HepG2 (cell line): ENCODE data around the gene EGLN2. TPM values are rescaled to one million over a fixed set of nuclear protein-coding genes. Genes with fewer than 3 reads are reported as not detected.

Experiments
- ATAC-seq: fragments of 200-7000 bp; cut with Tn5 transposase; 3 replicates; pipeline ENCODE4 v1.9.1; 2020; ENCODE audit warnings: mild to moderate bottlenecking, moderate library complexity
- BruUV-seq: library from RNA; stranded (reverse); fragments of 400-500 nt; replicated peaks from 2 replicates; lab custom pipeline; 2021; lab: Mats Ljungman, UMichigan
- CTCF ChIA-PET: fragments of 300-600 bp; formaldehyde crosslinking; extraction: SDS; loops from one replicate; lab custom pipeline; 2021; ENCODE audit warnings: low total read pairs, inconsistent platforms, low intra/inter-chr PET ratio; lab: Yijun Ruan, JAX
- POLR2A ChIA-PET: fragments of 350-600 bp; sonication (Branson Sonifier 250); formaldehyde crosslinking; loops from one replicate; lab custom pipeline; 2020; ENCODE audit warnings: antibody characterized with exemption, inconsistent platforms; lab: Yijun Ruan, JAX
- DNase-seq: peaks from one replicate; pipeline ENCODE4 v3.0.0-alpha.2; 2015; ENCODE audit warnings: low spot score
- FAIRE-seq: peaks from 3 replicates; lab custom pipeline; 2011; peaks lifted over from hg19 to GRCh38; lab: Jason Lieb, UNC
- H2AFZ ChIP-seq: one replicate; pipeline ENCODE4 v1.6.1; 2011; ENCODE audit warnings: low read length, inconsistent platforms
- H3K27ac ChIP-seq: fragments of 300-600 bp; 3 replicates; pipeline ENCODE4 v1.8.0; 2011; ENCODE audit warnings: mixed run types, mild to moderate bottlenecking, mixed read lengths, low read length, inconsistent platforms; ENCODE audit not compliant: insufficient read depth; ENCODE audit errors: extremely low read length
- H3K27me3 ChIP-seq, 2 experiments: fragments of 200-600 bp in 1 of 2; 2 replicates in 1 of 2; 3 replicates in 1 of 2; pipeline versions ENCODE4 v1.6.0 to v1.8.0; 2011; ENCODE audit warnings: low read length in 2 of 2, mild to moderate bottlenecking in 2 of 2, moderate library complexity in 2 of 2, inconsistent platforms in 1 of 2; ENCODE audit not compliant: insufficient read depth in 2 of 2, control insufficient read depth in 1 of 2
- H3K36me3 ChIP-seq, 2 experiments: fragments of 200-600 bp in 1 of 2; replicated peaks in 1 of 2; 2 replicates in 1 of 2; 3 replicates in 1 of 2; pipeline versions ENCODE4 v1.5.1 to v1.8.0; 2011; ENCODE audit warnings: low read length in 2 of 2, inconsistent platforms in 1 of 2; ENCODE audit not compliant: insufficient read depth in 2 of 2, control insufficient read depth in 1 of 2
- H3K4me1 ChIP-seq: 2 replicates; pipeline ENCODE4 v1.5.1; 2012; ENCODE audit warnings: low read length, inconsistent platforms; ENCODE audit not compliant: insufficient read depth
- H3K4me2 ChIP-seq: 2 replicates; pipeline ENCODE4 v1.6.0; 2011; ENCODE audit warnings: low read depth, low read length, inconsistent platforms
- H3K4me3 ChIP-seq, 3 experiments: fragments of 200-600 bp in 1 of 3; sonication (generic), shearing (Covaris generic) in 1 of 3; replicated peaks in 1 of 3; 2 replicates each; pipeline ENCODE4 v1.5.1; 2011 to 2016; ENCODE audit warnings: low read length in 3 of 3, inconsistent platforms in 2 of 3, low read depth in 2 of 3, mild to moderate bottlenecking in 2 of 3, control low read depth in 1 of 3, mixed read lengths in 1 of 3; ENCODE audit not compliant: insufficient read depth in 1 of 3
- H3K79me2 ChIP-seq: one replicate; pipeline ENCODE4 v1.6.1; 2011; ENCODE audit warnings: low read length, inconsistent platforms; ENCODE audit not compliant: insufficient read depth
- H3K9ac ChIP-seq: 2 replicates; pipeline ENCODE4 v1.6.0; 2011; ENCODE audit warnings: mild to moderate bottlenecking, low read depth, low read length, inconsistent platforms; ENCODE audit not compliant: insufficient read depth
- H3K9me3 ChIP-seq: 2 replicates; pipeline ENCODE4 v1.5.1; 2012; ENCODE audit warnings: mild to moderate bottlenecking, low read length
- H4K20me1 ChIP-seq: 2 replicates; pipeline ENCODE4 v1.6.0; 2011; ENCODE audit warnings: inconsistent platforms, mild to moderate bottlenecking, low read length, moderate library complexity; ENCODE audit not compliant: insufficient read depth
- DR1 ChIP-seq: sonication (generic); formaldehyde crosslinking; IDR thresholded peaks from 2 replicates; pipeline ENCODE4 v1.8.0; 2021; ENCODE audit warnings: mild to moderate bottlenecking, missing genetic modification reagents, inconsistent platforms
- FOXK1 ChIP-seq: sonication (generic); formaldehyde crosslinking; IDR thresholded peaks from 2 replicates; pipeline ENCODE4 v1.4.0; 2020; ENCODE audit warnings: low read depth, missing genetic modification reagents, borderline replicate concordance
- ISX ChIP-seq: sonication (generic); formaldehyde crosslinking; conservative IDR thresholded peaks from 2 replicates; pipeline ENCODE4 v1.5.0; 2020; ENCODE audit warnings: missing genetic modification reagents
- KMT2A ChIP-seq: sonication (generic); formaldehyde crosslinking; IDR thresholded peaks from 2 replicates; pipeline ENCODE4 v1.4.0; 2020; ENCODE audit warnings: missing genetic modification reagents
- KMT2B ChIP-seq: IDR thresholded peaks from 2 replicates; pipeline ENCODE4 v1.6.1; 2016; ENCODE audit warnings: missing genetic modification reagents, missing compliant biosample characterization
- MED13 ChIP-seq: sonication (generic); formaldehyde crosslinking; IDR thresholded peaks from 2 replicates; pipeline ENCODE4 v1.5.0; 2020; ENCODE audit warnings: missing genetic modification reagents
- NCOA2 ChIP-seq: sonication (generic); formaldehyde crosslinking; IDR thresholded peaks from 2 replicates; pipeline ENCODE4 v1.8.0; 2022; ENCODE audit warnings: inconsistent platforms
- PCBP2 ChIP-seq: fragments of 200-400 bp; formaldehyde crosslinking; optimal IDR thresholded peaks from 2 replicates; pipeline ENCODE3; 2018; ENCODE audit warnings: low read length, low read depth; ENCODE audit not compliant: poor library complexity, severe bottlenecking
- POLR2A ChIP-seq, 2 experiments: IDR thresholded peaks; 2 replicates each; pipeline ENCODE4 v1.6.1; 2011; ENCODE audit warnings: low read depth in 2 of 2, low read length in 2 of 2, mild to moderate bottlenecking in 1 of 2, moderate library complexity in 1 of 2; ENCODE audit not compliant: insufficient read depth in 1 of 2
- SMC3 ChIP-seq: IDR thresholded peaks from 2 replicates; pipeline ENCODE4 v1.6.1; 2011; ENCODE audit warnings: low read length, improper control_type of control experiment
- SRF ChIP-seq: IDR thresholded peaks from 2 replicates; pipeline ENCODE4 v1.6.1; 2011; ENCODE audit warnings: mild to moderate bottlenecking, low read depth, low read length, moderate library complexity
- ZFP82 ChIP-seq: sonication (generic); formaldehyde crosslinking; IDR thresholded peaks from 2 replicates; pipeline ENCODE4 v1.5.1; 2020; ENCODE audit warnings: mild to moderate bottlenecking, missing genetic modification reagents, borderline replicate concordance
- ZNF205 ChIP-seq: IDR thresholded peaks from 2 replicates; pipeline ENCODE4 v1.6.1; 2018; ENCODE audit warnings: missing biosample characterization, missing genetic modification reagents
- ZNF225 ChIP-seq: sonication (generic); formaldehyde crosslinking; IDR thresholded peaks from 2 replicates; pipeline ENCODE4 v1.4.0; 2020; ENCODE audit warnings: mild to moderate bottlenecking, missing genetic modification reagents
- ZNF260 ChIP-seq: sonication (generic); formaldehyde crosslinking; IDR thresholded peaks from 2 replicates; pipeline ENCODE4 v1.4.0; 2020; ENCODE audit warnings: missing genetic modification reagents, low read depth, mild to moderate bottlenecking, borderline replicate concordance
- WGBS: methylation state at CpG from one replicate; pipeline ENCODE4 v1.1.6; 2017; ENCODE audit warnings: low lambda C conversion rate; 5-methylcytosine and 5-hydroxymethylcytosine counted together
- in situ Hi-C: cut with HindIII; loops from 2 replicates; pipeline ENCODE4 v1.10.0; 2017; ENCODE audit warnings: low pct_unique_long_range_greater_than_20kb; ENCODE audit not compliant: extremely low pct_ligation_motif_present
- intact Hi-C: fragments of 100-400 bp; cut with micrococcal nuclease; formaldehyde crosslinking; loops from one replicate; pipeline ENCODE4 v1.10.0; 2022; ENCODE audit not compliant: unreplicated experiment
- polyA plus RNA-seq, 8 experiments: library from polyadenylated mRNA; depleted of rRNA in 3 of 8; stranded (reverse) in 7 of 8; unstranded in 1 of 8; fragments of >200 nt; fragmentation: Illumina TruSeq in 4 of 8; extraction: Trizol in 4 of 8; gene quantifications; 2 replicates each; pipeline versions ENCODE4 v1.2.1 to v1.2.3, GENCODE V29; 2011 to 2016; ENCODE audit warnings: low read depth in 4 of 8, missing spikeins in 1 of 8, mixed read lengths in 1 of 8; ENCODE audit not compliant: insufficient read depth in 1 of 8
- total RNA-seq, 5 experiments: library from RNA; depleted of rRNA; stranded (reverse); fragments of >200 nt; fragmentation: Illumina TruSeq; extraction: Trizol; gene quantifications; 2 replicates each; pipeline ENCODE4 v1.2.3, GENCODE V29; 2016; ENCODE audit warnings: low read depth in 1 of 5
- TF ChIP-seq, protein P1 (sequence below): sonication (generic); formaldehyde crosslinking; IDR thresholded peaks from 2 replicates; pipeline ENCODE4 v1.4.0; 2020; ENCODE audit warnings: mild to moderate bottlenecking, missing genetic modification reagents
- TF ChIP-seq, protein P2 (sequence below): sonication (generic); formaldehyde crosslinking; conservative IDR thresholded peaks from 2 replicates; pipeline ENCODE4 v1.4.0; 2020; ENCODE audit warnings: missing genetic modification reagents
- TF ChIP-seq, protein P3 (sequence below), 2 experiments: sonication (generic) in 1 of 2; formaldehyde crosslinking in 1 of 2; IDR thresholded peaks; 2 replicates each; pipeline versions ENCODE4 v1.6.1 to v1.9.0; 2014 to 2022; ENCODE audit warnings: antibody characterized with exemption in 1 of 2, borderline replicate concordance in 1 of 2, inconsistent platforms in 1 of 2, low read depth in 1 of 2, missing genetic modification reagents in 1 of 2

The EGLN2 gene
- total and polyA plus RNA-seq, 2 of the 13 experiments (the other 11 are each of a cell fraction or from before 2014, with no cell fraction given) = 16.5 to 40.8 TPM

GRCh38 chr19:40809358-40810086 lies 10.5 kb downstream of the EGLN2 start:
- BruUV-seq = no TSS peak
- ATAC-seq (no peak), FAIRE-seq (no peak), DNase-seq (no peak)
- intact Hi-C loops = loop anchor here (5.0 kb wide), 2 partner anchors 92 to 147 kb away; partner anchors contain the start of genes COQ8B and ITPKC
- no peak overlapping the region for H3K27ac ChIP-seq
- no peaks in the 10 kb centered on the region for H3K9me3 ChIP-seq
- no peak overlapping the region for H2AFZ ChIP-seq
- WGBS = 98% methylated on average over 22 of the region's 39 CpGs
- H3K36me3 ChIP-seq = peaks cover 12 to 29% of the 10 kb centered on the region in 2 experiments; a peak in 4 of 5 replicates
- POLR2A ChIA-PET = no interaction called here
- CTCF ChIA-PET = no interaction called here
- H3K27me3 ChIP-seq = no peaks in the 10 kb centered on the region; a peak in 1 of 5 replicates
- H4K20me1 ChIP-seq = peaks cover 10% of the 10 kb centered on the region; the same call in 1 of the 2 replicates
- H3K4me3 ChIP-seq = no peak overlapping the region
- in situ Hi-C loops = loop anchor here (5.0 to 10.0 kb wide), 3 partner anchors 57 to 325 kb away; partner anchors contain the start of genes ACTMAP and SNRPA
- no peak overlapping the region for H3K9ac ChIP-seq
- H3K79me2 ChIP-seq = peaks cover 4% of the 10 kb centered on the region
- H3K4me1 ChIP-seq = peaks cover 6% of the 10 kb centered on the region
- no peak overlapping the region for H3K4me2 ChIP-seq
- TF ChIP-seq SRF = no peak
- TF ChIP-seq, protein P1, sequence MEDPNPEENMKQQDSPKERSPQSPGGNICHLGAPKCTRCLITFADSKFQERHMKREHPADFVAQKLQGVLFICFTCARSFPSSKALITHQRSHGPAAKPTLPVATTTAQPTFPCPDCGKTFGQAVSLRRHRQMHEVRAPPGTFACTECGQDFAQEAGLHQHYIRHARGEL (CRISPR knock-in tag) = no peak
- no peak for TF ChIP-seq NCOA2
- TF ChIP-seq, protein P2, sequence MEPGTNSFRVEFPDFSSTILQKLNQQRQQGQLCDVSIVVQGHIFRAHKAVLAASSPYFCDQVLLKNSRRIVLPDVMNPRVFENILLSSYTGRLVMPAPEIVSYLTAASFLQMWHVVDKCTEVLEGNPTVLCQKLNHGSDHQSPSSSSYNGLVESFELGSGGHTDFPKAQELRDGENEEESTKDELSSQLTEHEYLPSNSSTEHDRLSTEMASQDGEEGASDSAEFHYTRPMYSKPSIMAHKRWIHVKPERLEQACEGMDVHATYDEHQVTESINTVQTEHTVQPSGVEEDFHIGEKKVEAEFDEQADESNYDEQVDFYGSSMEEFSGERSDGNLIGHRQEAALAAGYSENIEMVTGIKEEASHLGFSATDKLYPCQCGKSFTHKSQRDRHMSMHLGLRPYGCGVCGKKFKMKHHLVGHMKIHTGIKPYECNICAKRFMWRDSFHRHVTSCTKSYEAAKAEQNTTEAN (CRISPR knock-in tag) = no peak
- TF ChIP-seq PCBP2 = no peak
- TF ChIP-seq DR1 = no peak
- no peak for TF ChIP-seq ZNF205 (CRISPR knock-in tag)
- TF ChIP-seq ZNF225 (CRISPR knock-in tag) = no peak
- no peak for TF ChIP-seq FOXK1
- no peak for TF ChIP-seq KMT2A (CRISPR knock-in tag)
- TF ChIP-seq ISX (CRISPR knock-in tag) = no peak
- TF ChIP-seq SMC3 = no peak
- peak in 1 of 2 experiments; percentile 33; a peak in 1 of 4 replicates for TF ChIP-seq POLR2A (IDR thresholded peaks at IDR 0.05; ENCODE audit: insufficient read depth in 1 of 2, low read depth in 2 of 2, low read length in 2 of 2)
- TF ChIP-seq ZNF260 = no peak
- TF ChIP-seq, protein P3, sequence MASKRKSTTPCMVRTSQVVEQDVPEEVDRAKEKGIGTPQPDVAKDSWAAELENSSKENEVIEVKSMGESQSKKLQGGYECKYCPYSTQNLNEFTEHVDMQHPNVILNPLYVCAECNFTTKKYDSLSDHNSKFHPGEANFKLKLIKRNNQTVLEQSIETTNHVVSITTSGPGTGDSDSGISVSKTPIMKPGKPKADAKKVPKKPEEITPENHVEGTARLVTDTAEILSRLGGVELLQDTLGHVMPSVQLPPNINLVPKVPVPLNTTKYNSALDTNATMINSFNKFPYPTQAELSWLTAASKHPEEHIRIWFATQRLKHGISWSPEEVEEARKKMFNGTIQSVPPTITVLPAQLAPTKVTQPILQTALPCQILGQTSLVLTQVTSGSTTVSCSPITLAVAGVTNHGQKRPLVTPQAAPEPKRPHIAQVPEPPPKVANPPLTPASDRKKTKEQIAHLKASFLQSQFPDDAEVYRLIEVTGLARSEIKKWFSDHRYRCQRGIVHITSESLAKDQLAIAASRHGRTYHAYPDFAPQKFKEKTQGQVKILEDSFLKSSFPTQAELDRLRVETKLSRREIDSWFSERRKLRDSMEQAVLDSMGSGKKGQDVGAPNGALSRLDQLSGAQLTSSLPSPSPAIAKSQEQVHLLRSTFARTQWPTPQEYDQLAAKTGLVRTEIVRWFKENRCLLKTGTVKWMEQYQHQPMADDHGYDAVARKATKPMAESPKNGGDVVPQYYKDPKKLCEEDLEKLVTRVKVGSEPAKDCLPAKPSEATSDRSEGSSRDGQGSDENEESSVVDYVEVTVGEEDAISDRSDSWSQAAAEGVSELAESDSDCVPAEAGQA (IDR thresholded peaks at IDR 0.05; ENCODE audit: low read depth) = no peak
- TF ChIP-seq, protein P3 (CRISPR knock-in tag; IDR thresholded peaks at IDR 0.05; ENCODE audit: borderline replicate concordance) = no peak
- TF ChIP-seq KMT2B = no peak
- no peak for TF ChIP-seq MED13 (CRISPR knock-in tag)
- no peak for TF ChIP-seq ZFP82 (CRISPR knock-in tag)
